Muscle of arm (tissue), 14 donors: ENCODE data around the gene DOCK9. TPM values are rescaled to one million over a fixed set of nuclear protein-coding genes. Genes with fewer than 3 reads are reported as not detected.

Experiments used
- DNase-seq: peaks from one replicate; pipeline ENCODE4 v3.0.0-alpha.2; 2013
- long read RNA-seq, 11 donors: transcript quantifications; one replicate each; lab custom pipeline, GENCODE V29; 2026
- polyA plus RNA-seq, 12 donors: library from polyadenylated mRNA; unstranded; fragments of 120-200 nt; gene quantifications; one replicate each; pipeline ENCODE4 v1.2.1, GENCODE V29; 2013; ENCODE audit not compliant: insufficient read length in 12 of 12

Gene DOCK9, protein sequence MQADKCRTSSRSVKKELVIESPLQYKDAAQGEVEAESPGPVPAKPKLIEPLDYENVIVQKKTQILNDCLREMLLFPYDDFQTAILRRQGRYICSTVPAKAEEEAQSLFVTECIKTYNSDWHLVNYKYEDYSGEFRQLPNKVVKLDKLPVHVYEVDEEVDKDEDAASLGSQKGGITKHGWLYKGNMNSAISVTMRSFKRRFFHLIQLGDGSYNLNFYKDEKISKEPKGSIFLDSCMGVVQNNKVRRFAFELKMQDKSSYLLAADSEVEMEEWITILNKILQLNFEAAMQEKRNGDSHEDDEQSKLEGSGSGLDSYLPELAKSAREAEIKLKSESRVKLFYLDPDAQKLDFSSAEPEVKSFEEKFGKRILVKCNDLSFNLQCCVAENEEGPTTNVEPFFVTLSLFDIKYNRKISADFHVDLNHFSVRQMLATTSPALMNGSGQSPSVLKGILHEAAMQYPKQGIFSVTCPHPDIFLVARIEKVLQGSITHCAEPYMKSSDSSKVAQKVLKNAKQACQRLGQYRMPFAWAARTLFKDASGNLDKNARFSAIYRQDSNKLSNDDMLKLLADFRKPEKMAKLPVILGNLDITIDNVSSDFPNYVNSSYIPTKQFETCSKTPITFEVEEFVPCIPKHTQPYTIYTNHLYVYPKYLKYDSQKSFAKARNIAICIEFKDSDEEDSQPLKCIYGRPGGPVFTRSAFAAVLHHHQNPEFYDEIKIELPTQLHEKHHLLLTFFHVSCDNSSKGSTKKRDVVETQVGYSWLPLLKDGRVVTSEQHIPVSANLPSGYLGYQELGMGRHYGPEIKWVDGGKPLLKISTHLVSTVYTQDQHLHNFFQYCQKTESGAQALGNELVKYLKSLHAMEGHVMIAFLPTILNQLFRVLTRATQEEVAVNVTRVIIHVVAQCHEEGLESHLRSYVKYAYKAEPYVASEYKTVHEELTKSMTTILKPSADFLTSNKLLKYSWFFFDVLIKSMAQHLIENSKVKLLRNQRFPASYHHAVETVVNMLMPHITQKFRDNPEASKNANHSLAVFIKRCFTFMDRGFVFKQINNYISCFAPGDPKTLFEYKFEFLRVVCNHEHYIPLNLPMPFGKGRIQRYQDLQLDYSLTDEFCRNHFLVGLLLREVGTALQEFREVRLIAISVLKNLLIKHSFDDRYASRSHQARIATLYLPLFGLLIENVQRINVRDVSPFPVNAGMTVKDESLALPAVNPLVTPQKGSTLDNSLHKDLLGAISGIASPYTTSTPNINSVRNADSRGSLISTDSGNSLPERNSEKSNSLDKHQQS (N-terminal part only)
- 100 to 1,000 TPM in 7 of 12 donors, 10 to 100 TPM in 4, not detected in 1; 82.7 to 152 (median 108) TPM for polyA plus RNA-seq
- long read RNA-seq, donor 1 = 0 reads
- long read RNA-seq, donor 2 = 0 reads
- long read RNA-seq, donor 3, partial matches to known transcripts = 22 of 22 reads
- long read RNA-seq, donor 3, other reads (novel, unspliced or antisense) = 0 of 22 reads
- long read RNA-seq, donor 4, partial matches to known transcripts = 16 of 16 reads
- long read RNA-seq, donor 4, other reads (novel, unspliced or antisense) = 0 of 16 reads
- long read RNA-seq, donor 5 = 0 reads
- long read RNA-seq, donor 6 = 0 reads
- long read RNA-seq, donor 7 = 0 reads
- long read RNA-seq, donor 8, partial matches to known transcripts = 0 of 1 reads
- long read RNA-seq, donor 8, other reads (novel, unspliced or antisense) = 0 of 1 reads
- long read RNA-seq, donor 9 = 0 reads
- long read RNA-seq, donor 10 = 0 reads
- long read RNA-seq, donor 11, partial matches to known transcripts = 17 of 17 reads
- long read RNA-seq, donor 11, other reads (novel, unspliced or antisense) = 0 of 17 reads

DNA sequence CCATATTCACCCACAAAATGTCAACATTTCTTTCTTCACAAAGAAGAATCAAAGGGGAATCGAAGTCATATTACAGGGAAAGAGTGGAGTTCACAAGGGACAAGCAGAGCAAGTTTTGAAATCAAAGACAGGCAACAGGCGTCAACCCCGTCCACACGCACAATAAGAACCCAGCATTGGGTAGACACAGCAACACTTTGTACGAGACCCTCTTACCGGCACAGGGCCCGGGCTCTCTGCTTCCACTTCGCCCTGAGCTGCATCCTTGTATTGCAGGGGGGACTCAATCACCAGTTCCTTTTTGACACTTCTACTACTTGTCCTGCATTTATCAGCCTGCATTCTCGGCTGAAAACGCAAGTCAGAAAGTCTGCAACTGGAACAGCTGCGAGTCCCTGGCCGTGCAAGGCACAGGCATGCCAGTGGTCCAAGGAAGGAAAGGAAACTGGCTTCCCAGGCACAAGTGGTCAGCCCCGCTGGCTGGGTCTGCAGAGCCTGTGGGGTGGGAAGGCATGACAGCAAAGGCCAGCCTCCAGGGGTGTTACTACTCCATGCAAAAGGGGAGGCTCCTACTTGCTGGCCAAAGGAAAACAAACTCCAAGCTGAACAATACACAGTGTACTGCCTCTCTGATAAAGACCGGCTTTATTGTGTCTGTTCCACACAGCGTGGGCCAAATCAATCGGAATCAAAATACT, at the start of gene DOCK9:
Gene DOCK9, minus strand, starts transcription at position 497 of the 698 bp plus-strand sequence. Its CDS starts 155 bp downstream, at position 342.
- DNase-seq = peak; percentile 81

- DNase-seq = no peak
Observed at GRCh38 chr13:99027260-99027659, 49.4 kb upstream of the DOCK9 start.

DNA sequence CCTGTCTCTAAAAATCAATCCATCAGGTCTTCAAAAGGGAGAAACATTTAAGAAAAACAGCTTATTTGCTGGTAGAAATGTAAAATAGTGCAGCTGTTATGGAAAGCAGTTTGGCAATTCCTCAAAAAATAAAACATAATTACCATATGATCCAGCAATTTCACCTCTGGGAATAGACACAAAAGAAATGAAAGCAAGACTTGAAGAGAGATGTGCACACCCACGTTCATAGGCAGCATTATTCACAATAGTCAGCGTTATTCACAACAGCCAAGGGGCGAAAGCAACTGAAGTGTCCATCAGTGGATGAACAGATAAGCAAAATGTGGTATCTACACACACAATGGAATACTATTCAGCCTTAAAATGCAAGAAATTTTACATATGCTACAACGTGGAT, 45.1 kb upstream of the DOCK9 start:
- DNase-seq = peak; percentile 49

DNA sequence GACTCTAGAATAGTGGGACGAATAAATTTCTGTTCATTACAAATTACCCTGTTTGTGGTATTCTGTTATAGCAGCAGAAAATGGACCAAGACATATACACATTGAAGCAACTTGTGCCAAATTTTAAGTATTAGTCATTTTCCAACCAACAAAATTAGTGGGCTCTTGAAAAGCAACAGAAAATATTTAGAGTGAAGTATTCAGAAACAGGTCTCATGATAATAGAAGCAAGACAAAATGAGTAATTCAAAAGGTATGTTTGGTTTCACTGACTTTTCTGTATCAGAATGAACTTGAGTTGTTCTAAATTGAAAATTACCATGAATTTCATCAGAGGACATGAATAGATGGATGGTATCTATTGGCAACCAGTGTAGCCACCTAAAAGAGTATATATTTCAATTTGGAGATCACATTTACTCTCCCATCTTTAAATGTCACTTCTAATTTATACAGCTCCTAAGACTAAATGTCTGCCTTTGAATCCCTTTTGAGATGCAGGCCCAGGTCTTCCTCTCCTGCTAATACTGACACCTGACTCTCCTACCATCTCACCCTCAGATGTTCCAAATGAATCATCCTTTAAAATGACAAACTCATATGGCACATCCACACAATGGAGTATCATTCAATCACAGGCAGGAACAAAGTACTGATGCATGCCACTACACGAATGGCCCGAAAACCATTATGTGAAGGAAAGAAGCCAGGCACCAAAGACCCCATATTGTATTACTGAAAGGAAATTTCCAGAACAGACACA, 40.7 kb upstream of the DOCK9 start:
- no peak for DNase-seq

- DNase-seq = no peak
Observed at GRCh38 chr13:99015606-99016490, 38.0 kb upstream of the DOCK9 start.

- no peak for DNase-seq
Observed at GRCh38 chr13:99014522-99014921, 36.7 kb upstream of the DOCK9 start.

DNA sequence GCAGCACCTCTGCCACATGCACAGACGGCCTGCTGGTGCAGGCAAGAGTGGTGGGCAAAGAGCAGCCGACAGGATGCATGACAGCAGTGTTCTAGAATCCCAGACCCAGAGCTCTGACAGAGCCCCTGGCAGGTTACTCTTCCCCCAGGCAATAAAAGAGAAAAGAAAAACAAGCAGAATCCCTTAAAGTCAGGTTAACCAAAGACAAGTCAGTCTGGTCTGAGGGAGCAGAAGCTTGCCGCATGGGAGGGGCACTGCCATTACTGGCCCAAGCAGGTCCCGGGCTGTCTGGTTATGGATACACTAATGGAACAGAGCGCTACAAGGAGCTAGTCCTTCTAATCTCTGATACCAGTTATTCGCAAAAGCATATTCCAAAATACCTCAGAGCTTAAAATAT, 36.1 kb upstream of the DOCK9 start:
- DNase-seq = no peak

- no peak for DNase-seq
Observed at GRCh38 chr13:99012539-99012938, 34.7 kb upstream of the DOCK9 start.

DNA sequence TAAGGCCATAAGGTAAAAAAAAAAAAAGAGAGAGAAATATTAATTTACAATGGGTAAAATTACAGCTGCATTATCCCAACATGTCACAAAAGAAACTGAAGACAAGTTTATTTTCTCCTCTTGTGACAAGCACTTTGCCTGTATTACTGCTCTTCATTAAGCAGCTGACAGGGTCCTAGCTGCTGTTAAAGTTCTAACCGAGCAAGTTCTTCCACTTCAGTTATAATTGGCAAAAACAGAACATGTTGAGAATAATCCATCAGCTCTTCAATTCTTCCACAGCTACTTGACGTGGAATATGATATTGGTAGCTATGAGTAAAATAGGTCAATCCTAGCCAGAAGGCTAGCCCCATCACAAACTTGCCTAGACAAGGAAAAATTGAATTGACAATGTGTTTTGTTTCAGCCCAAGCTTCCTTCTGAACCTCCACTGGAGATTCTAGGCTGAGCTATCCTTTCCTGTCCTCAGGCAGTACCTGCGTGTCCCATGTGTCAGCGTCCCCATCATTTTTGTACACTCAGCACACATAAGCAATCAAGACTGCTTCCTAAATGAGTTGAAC, 32.2 kb upstream of the DOCK9 start:
- no peak for DNase-seq

- DNase-seq = no peak
Observed at GRCh38 chr13:99008577-99008976, 30.7 kb upstream of the DOCK9 start.

- no peak for DNase-seq
Observed at GRCh38 chr13:99007414-99007986, 29.6 kb upstream of the DOCK9 start.

DNA sequence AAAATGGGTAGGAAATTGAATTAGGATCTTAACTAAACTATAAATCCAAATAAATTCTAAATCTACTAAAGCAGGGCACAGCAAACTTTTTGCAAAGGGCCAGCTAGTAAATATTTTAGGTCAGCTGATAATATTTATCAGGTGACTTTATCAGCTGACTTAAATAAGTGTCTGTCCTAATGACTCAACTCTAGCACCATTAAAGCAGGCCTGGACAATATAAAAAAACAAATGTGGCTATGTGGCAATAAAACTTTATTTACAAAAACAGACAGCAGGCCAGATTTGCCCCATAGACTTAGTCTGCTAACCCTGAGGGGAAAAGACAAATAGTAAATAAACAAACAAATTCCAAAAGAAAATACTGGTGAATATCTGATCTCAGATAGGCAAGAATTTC, 27.7 kb upstream of the DOCK9 start:
- no peak for DNase-seq

GRCh38 chr13:99004978-99005377, 27.1 kb upstream of the DOCK9 start:
- DNase-seq = no peak

DNA sequence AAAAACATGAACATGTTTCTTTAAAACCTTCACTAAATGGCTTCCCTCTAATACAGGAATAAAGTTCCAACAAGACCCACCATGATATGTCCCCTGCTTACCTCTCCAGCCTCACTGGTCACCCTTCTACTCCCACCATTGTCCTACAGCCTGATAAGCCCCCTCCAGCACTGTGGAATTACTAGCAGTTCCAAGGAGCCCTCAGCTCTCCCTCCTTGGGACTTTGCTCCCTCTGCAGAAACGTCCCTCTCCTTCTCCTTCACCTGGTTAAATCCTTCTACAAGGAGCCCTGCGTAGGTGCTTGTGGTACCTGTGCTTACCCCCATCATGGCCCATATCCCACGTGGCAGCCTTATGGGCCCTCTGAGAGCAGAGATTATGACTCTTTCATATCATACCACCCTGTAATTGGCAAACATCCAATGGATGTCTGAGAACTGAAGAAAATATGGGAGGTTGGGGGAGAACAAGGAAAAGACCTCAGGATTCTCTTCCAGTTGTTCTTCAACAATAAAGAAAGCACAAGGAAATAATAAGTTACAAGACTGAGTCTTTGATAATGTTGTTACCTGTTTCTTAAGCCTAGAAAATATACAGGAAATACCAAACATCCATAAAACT, 26.1 kb upstream of the DOCK9 start:
- DNase-seq = no peak

DNA sequence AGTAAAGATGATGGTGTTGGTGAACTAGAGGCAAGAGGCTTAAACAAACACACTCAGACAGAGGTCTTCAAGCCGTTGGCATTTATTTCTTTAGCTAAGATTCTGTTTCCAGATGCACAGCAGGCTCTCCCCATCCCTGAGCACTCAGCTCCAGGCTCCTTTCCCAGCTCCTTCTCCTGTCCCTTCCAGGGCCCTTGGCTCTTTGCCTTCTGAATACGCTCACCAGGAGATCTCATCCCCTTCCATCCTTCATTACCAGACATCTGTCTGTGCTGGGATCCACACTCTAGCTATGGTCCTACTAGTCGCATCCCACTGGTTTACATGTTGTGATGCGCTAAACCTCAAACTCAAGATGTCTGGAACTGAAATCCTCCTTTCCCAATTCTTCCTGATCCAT, 25.3 kb upstream of the DOCK9 start:
- no peak for DNase-seq

DNA sequence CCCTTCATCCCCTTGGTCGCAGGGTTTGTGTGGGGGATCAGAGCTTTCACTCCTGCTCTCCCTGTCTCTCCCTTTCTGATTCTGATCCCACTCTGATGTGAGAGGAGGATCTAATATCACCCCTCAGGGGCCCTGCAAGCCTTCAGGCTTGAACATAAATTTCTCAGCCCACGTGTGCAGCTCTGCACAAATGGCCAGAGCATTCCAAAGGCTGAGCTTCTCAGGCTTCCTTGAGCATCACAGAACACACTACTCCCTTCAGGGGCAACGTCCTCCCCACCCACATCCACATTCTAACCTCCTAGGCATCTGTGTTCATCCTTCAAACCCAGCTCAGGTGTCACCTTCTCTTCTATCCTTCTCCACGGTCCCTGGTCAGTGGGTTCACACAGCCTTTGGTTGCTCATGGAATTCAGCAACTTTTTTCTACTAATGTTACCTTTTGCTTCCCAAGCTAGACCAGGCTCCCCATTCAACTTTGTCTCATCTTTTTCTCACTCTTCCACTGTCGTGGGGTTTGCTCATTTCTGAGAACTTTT, 24.4 kb upstream of the DOCK9 start:
- no peak for DNase-seq

DNA sequence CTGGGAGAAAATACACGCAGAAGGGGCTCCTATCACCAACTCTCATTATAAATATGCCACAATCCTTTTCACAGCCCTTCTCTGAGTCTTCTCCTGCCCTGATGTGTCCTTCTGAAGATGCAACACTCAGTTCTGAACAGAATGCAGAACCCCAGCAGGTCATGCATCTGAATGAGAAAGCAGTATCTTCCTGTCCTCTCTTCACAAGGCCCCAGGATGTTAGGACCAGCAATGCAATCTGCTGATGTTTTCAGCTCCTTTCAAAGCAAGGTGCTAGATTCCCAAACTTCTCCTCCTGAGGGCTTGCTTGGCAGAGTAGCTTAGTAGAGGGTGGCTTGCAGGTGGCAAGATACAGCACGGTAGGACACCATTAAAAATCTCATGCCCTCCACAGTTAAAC, 22.3 kb upstream of the DOCK9 start:
- no peak for DNase-seq
